ENCODE results near the gene MKNK2. TPM values are rescaled to one million over a fixed set of nuclear protein-coding genes. Genes with fewer than 3 reads are reported as not detected.

Gene MKNK2
- total RNA-seq, 1 donor from 2014 or later: 234 TPM

DNA sequence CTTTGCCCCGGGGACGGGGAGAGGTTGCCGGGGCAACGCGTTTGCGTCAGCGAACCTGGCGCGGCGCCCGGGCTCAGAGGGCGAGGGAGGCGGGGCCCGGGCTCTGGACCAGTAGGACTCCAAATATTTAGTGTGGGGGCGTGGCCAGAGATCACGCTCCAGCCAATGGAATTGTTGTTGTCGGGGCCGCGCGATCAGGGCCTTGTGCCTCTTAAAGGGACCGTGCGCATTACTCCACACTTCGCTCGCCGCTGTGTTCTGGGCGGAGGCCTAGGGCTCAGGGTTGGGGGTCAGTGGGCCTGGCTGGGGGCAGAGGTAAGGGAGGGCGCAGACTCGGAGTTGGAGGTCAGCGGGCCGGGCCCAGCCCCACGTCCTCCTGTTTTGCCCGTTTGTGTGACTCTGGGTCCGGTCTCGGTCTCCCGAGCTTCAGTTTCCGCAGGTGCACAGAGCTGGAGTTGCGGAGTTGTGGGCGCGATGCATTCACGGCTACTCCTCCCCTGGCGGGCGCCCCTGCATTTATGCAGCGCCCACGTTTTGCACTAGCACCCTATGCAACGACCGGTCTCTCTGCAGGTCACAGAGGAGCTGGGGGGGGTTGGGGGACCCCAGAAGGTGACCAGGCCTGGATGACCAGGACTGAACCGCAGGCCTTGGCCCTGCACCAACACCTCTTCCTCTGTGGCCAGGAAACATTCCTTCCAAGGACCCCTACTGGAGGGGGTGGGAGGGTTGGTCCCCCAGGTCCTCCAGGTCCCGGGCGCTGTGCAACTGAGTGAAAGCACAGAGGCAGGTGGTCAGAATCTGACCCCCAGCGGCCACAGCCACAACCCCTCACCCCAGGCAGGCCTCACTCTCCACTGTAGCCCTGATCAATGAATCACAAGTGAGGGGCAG is 10.7 kb upstream of the MKNK2 start:
- DNase-seq (ENCODE audit: missing footprints) (peak; percentile 99), ATAC-seq (peak; percentile 89)
- intact Hi-C loops (cut with DNase I): no loop called here

DNA sequence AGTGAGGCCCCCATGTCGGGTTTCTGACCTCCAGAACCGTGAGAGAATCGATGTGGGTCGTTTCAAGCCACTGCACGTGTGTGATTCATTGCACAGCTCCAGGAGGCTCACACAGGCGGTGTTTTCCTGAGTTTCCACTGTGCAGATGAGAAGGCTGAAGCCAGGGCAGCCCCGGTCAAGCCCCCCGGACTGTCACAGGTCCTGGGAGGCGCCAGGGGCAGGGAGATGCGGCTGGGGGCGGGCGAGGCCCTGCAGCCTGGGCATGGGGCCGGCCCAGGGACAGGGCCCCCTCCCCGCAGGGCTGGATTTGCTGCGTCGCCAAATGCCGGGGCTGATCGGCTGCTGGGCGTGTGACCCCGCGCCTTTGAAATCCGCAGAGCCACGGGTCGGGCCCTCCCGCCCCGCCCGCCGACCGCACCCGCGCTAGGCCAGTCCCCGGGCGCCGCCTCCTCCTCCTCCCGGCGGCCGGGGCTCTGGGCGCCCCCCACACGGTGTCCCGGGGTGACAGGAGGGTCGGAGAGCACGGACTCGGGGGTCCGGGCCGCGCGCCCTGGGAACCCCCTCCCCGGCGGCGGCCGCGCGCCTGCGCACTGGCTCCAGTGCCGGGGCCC is 9.9 kb upstream of the MKNK2 start:
- ATAC-seq (peak; percentile 61), DNase-seq (ENCODE audit: missing footprints) (peak; percentile 86)
- intact Hi-C loops (cut with DNase I): loop anchor here (1.0 kb wide), 1 partner anchor 10 kb away; the partner anchor contains the start of gene MKNK2

DNA sequence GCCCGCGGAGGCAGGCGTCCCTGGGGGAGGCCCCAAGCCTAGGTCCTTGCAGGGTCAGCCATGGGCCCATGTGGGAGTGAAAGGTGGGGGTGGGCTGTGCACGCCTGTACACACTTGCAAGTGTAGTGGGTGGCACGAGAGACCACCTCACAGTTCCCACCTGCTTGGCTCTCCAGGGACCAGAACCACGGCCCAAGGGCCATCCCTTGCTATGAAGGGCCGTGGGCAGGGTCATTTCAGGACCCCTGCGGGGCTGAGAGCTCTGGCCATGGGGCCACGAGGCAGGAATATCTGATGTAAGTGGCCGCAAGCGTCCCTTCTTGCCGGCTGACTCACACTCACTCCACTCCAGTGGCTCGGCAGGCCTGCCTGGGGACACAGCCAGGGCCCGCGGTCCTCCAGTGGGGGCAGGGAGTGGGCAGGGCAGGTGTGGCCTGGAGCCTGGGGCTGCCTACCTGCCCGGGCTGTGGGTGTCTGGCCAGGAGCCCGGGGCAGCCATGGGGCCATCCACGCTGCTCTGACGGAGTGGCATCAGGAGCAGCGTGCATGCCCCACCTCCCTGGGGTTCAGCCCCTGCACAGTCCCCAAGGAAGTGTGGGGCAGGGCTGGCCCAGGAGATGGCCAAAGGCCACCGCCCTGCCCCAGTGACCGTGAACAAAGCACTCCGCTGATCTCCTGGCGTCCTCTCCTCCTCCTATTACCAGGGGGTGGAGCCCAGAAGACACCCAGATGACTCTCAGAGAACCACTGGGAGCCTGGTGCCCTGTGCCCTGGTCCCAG is 8.6 kb upstream of the MKNK2 start:
- intact Hi-C loops (cut with DNase I): loop anchor here (1.0 kb wide), 1 partner anchor 8 kb away; the partner anchor contains the start of gene MKNK2
- DNase-seq (ENCODE audit: missing footprints) (peak; percentile 80), ATAC-seq (peak; percentile 15)

DNA sequence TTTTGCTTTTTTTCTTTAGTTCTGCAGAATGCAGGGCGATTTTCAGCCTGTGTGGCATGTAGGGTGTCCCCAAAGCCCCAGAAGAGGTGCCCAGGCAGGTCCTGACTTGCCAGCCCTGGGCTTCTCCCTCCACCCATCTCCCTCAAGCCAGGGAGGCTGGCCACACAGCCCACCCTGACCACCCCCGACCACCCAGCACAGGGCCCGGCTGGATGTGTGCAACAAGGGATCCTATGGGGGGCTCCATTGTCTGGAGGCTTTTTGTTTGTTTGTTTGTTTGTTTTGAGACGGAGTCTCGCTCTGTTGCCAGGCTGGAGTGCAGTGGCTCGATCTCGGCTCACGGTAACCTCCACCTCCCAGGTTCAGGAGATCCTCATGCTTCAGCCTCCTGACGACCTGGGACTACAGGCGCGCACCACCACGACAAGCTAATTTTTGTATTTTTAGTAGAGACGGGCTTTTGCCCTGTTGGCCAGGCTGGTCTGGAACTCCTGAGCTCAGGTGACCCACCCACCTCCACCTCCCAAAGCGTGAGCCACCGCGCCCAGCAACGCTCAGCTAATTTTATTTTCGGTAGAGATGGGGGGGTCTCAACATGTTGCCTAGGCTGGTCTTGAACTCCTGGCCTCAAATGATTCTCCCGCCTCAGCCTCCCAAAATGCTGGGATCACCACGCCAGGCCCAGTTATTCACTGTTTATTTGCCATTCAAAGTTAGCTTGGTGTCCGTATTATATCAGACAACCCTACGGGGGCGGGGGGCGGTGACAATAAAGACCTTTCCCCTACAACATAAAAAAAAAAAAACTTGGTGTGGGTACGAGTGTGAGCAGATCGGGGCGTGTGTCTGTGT is 7.8 kb upstream of the MKNK2 start:
- intact Hi-C loops (cut with DNase I): no loop called here
- ATAC-seq: no peak
- peak; percentile 63 for DNase-seq (ENCODE audit: missing footprints)

DNA sequence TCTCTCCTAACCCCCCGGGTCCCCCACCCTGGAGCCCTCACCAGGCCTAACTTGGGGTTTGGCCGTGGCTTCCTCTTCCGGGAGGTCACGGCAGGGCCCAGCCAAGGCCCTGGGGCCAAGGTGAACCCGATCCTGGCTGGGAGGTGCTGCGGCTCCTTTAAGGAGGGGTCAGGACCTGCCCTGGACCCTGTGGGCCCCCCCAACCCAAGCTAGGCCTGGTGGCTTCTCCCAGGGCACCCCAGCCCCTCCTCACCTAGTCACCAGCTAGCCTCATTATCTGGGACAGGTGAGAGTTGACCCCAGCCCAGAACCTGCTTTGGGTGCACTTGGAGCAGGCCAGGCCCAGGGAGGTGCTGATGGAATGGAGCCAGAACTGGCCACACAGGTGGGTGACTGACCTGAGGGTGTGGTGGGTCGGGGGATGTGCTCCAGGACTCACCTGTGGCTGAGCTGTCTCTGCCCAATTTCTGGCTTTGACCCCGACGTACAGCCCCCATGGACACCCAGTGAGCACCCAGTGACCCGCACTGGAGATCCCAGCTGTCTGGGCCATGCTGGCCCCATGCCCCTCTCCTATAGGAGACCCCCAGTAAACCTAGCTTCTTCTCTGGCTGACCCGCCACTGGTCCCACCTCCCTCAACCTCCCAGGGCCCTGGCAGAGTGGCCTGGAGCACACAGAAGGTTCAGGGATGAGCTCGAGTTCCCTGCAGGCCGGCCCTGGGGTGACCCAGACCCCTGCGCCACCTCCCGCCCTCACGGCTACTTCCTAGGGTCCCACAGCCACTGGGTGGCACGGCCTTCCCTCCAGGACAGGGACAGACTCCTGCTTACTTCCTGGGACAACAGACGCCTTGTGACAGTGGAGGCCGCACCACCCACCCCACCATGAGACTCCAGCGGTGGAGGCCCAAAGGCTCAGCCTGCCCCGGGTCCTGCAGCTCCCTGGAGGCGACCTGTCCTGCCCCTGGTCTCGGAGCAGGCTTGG is 6.7 kb upstream of the MKNK2 start:
- no peak for ATAC-seq
- DNase-seq (ENCODE audit: missing footprints): peak; percentile 63

DNA sequence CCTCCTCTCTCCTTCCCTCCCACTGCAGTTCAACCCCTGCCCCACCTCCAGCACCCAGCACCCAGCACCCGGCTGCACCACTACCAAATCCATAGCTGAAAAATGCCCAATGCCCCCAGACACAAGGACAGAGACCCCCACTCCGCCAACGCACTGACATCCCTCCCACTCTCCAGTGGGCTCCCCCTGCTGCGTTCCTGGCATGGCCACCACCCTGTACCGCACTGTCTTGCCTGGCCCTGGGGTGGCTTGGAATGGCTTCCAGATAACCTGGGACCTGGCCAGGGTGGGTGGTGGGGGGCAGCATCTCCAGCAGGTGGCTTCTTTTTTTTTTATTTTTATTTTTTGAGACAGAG is 5.8 kb upstream of the MKNK2 start:
- intact Hi-C loops (cut with DNase I): no loop called here
- ATAC-seq (no peak), DNase-seq (ENCODE audit: missing footprints) (no peak)

More for the DNA sequence above, 6.7 kb upstream of the MKNK2 start:
- intact Hi-C loops (cut with DNase I): no loop called here

DNA sequence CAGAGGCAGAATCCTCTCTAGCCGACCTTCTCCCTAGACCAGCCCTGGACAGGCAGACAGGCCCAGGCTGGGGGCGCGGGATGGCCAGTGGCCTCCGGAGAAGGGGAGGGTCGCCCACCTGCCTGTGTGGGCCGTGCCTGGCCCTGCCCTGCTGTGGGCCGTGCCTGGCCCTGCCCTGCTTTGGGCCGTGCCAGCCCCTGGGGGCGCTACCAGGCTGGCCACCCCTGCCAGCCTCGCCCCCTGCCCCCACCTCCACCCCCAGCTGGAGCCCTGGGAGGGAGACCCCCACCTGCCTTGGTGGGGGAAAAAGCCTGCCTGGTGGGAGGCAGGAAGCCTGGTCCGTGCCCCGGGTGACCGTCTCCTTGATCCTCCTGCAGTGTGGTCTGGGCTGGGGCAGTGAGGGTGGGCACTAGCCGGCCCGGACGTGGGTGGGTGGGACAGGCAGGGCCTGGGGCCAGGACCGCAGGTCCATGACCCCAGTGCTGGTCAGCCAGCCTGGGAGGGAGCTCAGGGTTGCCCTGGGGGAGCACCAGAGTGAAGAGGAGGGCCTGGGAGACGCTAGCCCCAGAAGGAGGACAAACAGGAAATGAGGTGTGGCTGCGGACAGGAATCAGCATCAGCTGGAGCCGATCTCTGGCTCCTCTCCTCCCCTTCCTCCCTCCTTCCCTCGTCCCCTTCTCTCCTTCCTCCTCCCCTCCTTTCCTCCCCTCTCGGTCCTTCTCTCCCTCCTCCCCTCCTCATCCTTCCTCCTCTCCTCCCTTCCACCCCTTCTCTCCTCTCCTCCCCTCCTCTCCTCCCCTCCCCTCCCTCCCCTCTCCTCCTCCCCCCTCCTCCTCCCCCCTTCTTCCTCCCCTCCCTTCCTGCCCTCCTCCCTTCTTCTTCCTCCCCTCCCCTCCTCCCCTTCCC is 5.1 kb upstream of the MKNK2 start:
- DNase-seq (ENCODE audit: missing footprints) (no peak), ATAC-seq (peak; percentile 58)
- intact Hi-C loops (cut with DNase I): no loop called here

DNA sequence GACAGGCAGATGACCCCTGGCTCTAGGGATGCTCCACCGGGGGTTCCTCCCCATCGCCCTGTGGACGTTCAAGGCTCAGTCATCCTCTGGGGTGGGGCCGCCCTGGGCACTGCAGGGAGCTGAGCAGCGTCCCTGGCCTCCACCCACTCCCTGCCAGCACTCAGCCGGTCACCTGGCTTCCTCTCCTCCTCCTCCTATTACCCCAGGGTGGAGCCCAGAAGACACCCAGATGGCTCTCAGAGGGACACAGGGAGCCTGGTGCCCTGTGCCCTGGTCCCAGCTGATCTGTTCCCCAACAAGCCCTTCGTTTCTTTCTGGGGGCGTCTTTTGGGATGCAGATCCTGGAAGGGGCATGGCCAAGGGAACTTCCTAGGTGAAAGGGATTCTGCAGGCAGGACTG is 3.7 kb upstream of the MKNK2 start:
- DNase-seq (ENCODE audit: missing footprints): no peak
- ATAC-seq: no peak
- intact Hi-C loops (cut with DNase I): no loop called here

DNA sequence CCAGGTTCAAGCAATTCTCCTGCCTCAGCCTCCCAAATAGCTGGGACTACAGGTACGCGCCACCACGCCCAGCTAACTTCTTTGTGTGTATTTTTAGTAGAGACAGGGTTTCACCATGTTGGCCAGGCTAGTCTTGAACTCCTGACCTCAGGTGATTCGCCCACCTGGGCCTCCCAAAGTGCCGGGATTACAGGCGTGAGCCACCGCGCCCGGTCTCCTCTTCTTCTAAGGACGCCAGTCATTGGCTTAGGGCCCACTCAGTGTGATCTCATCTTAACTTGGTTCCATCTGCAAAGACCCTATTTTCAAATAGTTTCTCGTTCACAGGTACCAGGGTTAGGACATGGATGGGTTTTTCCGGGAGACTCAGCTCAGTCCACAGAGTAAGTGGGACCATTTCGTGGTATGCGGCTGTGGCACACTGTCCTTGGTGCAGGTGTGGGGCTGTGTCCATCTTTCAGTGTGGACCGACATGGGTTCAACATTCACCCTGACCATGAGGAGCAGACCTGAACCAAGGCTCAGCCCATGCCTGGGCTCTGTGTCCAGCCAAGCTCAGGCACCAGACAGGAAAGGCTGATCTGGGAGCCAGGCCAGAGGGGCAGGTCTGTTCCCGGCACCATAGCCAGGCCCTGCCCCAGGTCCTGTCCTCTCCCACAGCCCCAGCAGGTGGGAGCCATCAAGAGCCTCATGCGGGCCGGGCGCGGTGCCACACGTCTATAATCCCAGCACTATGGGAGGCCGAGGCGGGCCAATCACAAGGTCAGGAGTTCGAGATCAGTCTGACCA is 2.8 kb upstream of the MKNK2 start:
- ATAC-seq (peak; percentile 26), DNase-seq (ENCODE audit: missing footprints) (peak; percentile 93)
- intact Hi-C loops (cut with DNase I): no loop called here

DNA sequence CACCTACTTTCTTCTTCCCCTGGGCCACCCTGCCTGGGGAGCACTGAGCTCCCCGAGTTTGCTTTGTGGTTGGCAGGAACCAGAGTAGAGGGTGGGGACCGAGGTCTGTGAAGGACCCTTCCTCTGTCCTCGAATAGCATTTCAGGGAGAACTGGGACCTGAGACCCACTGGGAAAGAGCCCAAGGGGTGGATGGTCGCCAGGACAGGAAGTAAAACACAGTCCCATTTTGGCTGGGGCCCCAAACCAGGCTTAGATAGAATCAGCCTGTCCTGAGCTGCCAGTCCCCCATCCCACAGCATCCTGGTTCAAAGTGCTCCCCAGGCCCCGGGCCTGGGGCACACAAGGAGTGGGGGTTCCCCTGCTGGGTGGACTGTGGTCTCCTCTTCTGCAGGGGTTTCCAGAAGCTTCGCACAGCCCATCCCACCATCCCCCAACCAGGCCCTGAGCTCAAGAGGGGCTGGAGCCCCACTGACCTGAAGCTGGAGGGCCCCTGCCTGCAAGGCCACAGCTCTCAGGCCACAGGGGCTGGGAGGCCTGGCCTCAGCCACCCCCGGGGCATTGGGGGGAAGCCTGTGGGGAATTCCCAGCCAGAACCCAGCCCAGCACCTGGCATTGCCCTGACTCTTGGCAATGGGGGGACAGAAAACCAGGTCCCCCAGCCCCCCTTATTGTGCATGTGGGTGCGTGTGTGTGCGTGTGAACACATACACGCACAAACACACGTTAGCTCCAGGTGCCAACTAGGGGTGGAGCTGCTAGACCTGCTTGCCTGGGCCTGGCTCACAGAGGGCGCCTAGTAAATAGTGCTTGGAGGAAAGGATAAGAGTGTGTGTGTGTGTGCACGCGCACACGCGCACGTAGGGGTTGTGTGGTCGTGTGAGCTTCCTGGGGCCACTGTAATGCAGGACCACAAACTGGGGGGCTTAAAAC is 995 bp upstream of the MKNK2 start:
- intact Hi-C loops (cut with DNase I): loop anchor here (1.0 kb wide), 1 partner anchor 8 kb away; no protein-coding TSS in a partner anchor
- ATAC-seq (no peak), DNase-seq (ENCODE audit: missing footprints) (no peak)

DNA sequence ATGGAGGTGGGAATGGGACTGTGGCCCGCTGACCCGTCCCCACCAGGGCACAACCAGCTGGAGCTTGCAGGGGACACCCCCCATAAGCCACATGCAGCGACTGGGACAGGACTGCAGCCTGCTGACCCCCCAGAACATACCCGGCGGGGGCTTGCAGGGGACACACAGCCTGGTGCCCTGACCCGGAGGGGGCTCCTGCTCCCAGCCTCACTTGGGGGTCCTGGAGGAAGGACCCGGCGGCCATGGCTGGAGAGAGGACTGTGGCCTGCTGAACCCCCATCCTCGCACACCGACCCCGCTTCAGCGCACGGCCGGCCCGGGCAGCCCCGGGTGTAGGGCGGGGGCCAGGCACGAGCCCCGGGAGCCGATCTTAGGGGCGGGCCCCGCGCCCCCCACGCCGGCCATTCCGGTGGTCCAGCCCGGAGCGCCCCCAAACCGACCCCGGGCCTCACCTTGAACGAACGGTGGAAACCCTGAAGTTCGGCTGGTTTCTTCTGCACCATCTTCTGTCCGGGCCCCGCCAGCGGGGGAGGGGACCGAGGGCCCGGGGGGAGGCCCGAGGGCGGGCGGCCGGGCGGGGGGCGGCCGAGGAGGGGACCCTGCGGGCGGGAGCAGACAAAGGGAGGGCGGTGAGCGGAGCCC is 574 bp downstream of the MKNK2 start:
- DNase-seq (ENCODE audit: missing footprints): peak; percentile 77
- intact Hi-C loops (cut with DNase I): no loop called here
- no peak for ATAC-seq

DNA sequence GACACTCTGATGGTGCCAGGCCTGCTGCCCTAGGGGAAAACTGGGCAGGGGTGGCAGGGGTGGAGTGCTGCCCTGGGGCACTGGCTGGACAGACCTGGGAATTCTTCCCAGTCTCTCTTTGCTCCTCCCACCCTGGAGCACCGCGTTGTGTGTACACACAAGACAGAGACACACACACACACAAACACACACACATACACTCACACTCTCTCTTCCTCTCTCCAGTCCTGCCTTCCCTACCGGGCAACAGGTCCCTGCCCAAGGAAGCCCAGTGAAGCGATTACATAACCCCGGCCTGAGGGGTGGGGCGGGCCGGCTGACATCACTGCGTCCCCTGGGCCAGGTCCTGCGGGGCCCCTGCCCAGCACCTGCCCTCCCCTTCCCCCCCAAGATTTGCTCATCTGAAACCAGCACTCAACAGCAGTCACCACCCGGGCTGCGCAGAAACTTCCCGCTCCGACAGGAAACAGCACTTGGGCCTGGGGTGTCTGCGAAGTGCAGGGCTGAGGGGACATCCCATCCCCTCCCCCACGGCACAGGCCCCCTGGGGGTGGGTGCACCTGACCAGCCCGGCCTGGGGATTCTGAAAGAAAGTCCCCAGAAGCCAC is 1.2 kb downstream of the MKNK2 start:
- DNase-seq (ENCODE audit: missing footprints) (peak; percentile 93), ATAC-seq (peak; percentile 71)
- intact Hi-C loops (cut with DNase I): no loop called here

DNA sequence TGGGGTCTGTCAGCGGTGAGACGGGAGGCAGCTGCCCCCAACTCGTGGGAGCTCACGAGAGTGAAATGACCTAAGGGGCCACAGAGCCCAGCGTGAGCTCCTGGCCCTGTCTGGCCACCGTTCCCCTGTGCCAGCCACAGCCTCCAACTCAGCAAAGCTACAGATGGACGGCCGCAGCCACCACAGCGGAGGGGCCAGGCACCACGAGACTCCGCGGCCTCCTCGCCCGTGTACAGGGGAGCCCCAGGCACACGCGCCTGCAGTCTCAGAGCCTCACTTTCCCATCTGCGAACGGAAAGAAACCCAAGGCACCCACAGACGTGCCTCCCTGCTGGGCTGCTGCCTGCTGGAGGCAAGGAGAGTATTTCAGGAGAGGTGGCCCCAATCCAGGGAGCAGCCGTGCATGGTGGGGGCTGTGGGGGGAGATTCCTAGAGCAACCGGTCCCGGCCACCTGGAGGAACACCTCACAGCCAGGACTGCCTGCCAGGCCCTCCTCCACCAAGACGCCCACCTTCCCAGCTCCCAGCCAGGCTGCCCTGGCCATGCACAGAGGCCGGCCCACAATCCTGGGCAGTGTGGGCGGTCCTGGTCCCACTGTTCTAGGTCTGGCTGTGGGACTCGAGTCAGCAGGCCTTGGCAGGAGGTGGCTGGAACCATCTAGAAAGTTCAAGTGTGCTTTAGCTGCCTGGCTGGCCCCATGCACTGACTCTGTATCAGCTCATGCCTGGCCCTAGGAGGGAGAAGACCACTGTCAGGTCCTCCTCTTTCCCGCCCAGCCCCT is 1.9 kb downstream of the MKNK2 start:
- DNase-seq (ENCODE audit: missing footprints) (peak; percentile 75), ATAC-seq (peak; percentile 3)
- intact Hi-C loops (cut with DNase I): no loop called here

Measured in Right ventricle myocardium inferior (tissue), 1 donor.